GM19324 (cell line): Measurements from ENCODE around the gene TEAD2.
"Not testable (repeated sequence)": the region's sequence is repeated elsewhere in the genome, so short reads cannot be mapped to it uniquely, and the experiment has no call there.

Experiments used
- ATAC-seq: cut with Tn5 transposase; IDR thresholded peaks from one replicate; pipeline ENCODE4 v1.9.1; 2021; ENCODE audit warnings: mild to moderate bottlenecking, moderate library complexity; ENCODE audit not compliant: unreplicated experiment, low FRiP score

TEAD2 gene

DNA sequence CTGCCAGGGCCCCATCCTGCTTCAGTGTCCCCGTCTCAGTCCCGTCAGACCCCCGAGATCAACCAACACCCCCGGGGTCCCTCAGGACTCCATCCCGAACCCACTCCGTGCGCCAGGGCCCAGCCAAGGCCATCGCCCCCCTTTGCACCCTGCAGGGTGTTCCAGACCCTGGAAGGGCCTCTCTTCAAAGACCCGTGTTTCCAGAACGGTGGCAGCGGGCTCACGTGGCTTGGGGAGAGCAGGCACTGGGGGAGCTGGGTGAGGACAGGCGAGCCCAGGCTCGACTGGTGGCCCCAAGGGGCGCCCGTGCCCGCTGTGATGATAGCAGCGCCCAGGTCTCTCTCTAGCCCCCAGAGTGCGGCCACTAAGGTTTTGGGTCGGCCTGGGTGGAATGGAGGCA lies 27.2 kb upstream of the TEAD2 start:
- no peak for ATAC-seq

DNA sequence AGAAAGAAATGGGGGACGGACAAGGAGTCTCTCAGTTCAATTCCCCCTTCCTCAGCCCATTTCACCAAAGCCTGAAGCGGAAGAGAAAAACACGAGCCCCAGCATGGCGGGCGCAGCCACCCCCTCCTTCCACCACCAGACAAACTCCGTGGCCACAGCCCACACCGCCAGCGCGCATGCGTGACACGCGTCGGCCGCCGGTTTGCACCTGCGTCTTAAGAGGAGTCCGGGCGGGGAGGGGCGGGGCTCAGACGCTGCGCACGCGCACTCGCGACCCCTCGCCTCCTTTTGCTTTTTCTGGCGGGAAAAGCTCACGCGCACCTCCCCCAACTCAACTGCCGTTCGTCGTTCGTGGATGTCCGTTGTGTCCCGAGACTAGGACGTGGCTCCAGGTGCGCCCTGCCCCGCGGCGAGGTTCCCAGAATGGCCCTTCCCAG lies 25.7 kb upstream of the TEAD2 start, which contains the start of gene KASH5:
Gene KASH5 (plus strand): TSS at position 314 of the 437 bp plus-strand sequence. CDS start 2,635 bp downstream, outside the sequence.
- no peak for ATAC-seq

DNA sequence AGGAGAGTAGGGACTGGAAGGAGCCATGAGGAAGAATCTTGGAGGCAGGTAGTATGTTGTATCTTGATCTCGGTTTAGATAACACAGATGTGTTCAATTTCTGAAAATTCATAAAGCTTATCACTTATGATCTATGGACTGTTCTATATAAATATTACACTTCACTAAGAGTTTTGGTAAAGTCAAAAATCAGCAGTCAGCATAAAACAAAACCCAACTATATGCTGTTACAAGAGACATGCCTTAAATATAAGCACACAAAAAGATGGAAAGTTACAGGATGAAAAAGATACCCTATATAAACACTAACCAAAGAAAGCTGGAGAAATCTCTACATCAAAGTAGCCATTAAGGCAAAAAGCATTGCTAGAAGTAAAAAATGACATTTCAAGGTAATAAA lies 21.4 kb upstream of the TEAD2 start:
- no peak for ATAC-seq

- ATAC-seq: no peak
Observed at GRCh38 chr19:49382639-49383038, 20.4 kb upstream of the TEAD2 start.

- ATAC-seq: no peak
Observed at GRCh38 chr19:49380391-49380790, 18.2 kb upstream of the TEAD2 start.

DNA sequence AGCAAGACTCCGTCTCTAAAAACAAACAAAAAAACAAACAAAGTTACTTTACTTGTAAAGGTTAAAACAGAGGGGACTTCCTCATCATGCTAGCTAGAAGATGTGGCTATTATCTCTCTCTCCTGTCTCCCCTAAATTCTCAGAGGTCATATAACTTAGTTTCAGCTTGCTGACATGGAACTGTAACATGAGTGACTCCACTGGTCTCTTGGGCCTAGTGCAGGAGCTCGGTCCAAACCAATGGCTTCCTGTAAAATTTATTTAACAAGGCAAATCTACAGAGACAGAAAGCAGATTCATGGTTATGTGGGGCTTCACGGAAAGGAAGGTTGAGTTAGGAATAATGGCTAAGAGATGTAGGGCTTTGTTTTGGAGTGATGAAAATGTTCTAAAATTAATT lies 16.3 kb upstream of the TEAD2 start:
- ATAC-seq: no peak

DNA sequence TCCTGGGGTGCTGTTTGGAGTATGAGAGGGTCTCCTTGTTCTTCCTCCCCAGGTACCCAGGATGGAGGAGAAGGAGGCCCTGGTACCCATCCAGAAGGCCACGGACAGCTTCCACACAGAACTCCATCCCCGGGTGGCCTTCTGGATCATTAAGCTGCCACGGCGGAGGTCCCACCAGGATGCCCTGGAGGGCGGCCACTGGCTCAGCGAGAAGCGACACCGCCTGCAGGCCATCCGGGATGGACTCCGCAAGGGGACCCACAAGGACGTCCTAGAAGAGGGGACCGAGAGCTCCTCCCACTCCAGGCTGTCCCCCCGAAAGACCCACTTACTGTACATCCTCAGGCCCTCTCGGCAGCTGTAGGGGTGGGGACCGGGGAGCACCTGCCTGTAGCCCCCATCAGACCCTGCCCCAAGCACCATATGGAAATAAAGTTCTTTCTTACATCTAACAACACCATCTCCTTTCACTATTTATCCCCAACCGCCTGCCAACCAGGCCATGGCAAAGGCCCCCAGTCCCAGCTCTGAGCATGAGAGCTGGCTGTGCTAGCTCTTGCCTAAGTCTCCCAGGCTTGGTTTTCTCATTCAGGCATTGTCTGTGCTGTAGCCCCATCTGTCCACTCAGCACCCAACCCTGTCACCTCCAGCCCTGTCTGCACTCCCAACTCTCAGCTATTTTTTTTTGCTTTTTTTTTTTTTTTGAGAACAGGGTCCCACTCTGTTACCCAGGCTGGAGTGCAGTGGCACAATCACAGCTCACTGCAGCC lies 12.6 kb upstream of the TEAD2 start:
- no peak for ATAC-seq

GRCh38 chr19:49373174-49373573 lies 11.0 kb upstream of the TEAD2 start:
- not testable (repeated sequence) for ATAC-seq

DNA sequence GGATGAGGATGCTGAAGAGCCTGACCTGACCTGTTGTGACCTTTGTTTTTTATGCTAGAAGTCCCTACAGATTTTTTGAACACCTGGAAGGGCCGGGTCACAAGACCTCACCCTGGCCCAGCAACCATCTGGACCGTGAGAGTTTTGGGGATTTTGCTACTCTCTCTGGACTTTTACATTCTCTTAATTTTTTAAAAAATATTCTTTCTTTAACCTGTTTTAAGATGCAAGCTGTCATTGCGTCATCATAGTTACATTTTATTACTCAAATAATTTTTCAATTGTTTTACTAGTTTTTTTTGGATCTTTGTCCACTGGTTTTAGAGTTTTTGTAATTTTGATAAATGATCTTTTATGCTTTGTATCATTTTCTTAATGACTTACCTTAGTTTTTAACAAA lies 9.0 kb upstream of the TEAD2 start:
- no peak for ATAC-seq

DNA sequence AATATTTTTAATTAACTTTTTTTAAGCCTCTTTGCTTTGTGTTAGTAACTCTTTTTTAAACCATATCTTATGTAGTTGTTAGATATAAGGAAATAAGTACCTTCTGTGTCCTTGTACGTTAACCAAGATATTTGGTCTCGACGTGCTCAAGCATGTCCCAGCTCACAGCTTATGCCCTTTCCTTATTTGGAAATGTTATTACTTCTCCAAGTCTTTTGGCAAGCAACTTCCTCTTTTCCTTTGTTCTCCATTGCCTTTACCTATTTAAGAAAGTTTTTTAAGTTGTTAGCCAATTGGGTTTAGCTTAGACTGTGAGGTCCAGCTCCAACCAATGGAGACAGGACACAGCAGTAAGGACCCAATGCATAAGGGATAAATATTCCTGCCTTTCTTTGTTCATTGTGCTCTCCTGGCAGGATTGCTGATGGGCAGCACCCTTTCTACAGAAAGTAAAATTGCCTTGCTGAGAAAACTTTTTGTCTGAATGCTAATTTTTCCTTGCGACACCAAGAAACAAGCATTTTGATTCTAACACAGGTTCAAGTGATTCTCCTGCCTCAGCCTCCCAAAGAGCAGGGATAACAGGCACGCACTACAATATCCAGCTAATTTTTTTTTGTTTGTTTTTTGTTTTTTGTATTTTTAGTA lies 6.6 kb upstream of the TEAD2 start:
- ATAC-seq: no peak

DNA sequence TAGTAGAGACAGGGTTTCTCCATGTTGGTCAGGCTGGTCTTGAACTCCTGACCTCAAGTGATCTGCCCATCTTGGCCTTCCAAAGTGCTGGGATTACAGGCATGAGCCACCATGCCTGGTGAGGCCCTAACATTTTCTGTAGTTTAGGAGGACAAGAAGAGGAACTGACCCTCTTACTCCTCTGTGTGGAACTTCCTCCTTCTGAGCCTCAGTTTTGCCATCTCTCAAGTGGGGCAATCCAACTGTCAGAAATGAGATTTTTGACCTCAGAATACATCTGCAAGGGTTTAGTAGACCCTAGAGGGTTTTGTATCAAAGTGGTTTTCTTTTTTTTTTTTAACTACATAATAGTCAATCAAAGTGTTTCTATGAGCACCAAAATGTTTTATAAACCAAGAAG lies 3.9 kb upstream of the TEAD2 start:
- no peak for ATAC-seq

GRCh38 chr19:49364083-49364737 lies 2.0 kb upstream of the TEAD2 start:
- ATAC-seq: no peak

GRCh38 chr19:49363268-49364082 lies 1.3 kb upstream of the TEAD2 start, which contains the start of gene DKKL1:
Gene DKKL1, plus strand, starts transcription at chr19:49363877. Its CDS starts 122 bp downstream, at chr19:49363999.
- no peak for ATAC-seq

GRCh38 chr19:49362929-49363267 lies 682 bp upstream of the TEAD2 start:
- ATAC-seq: no peak

- no peak for ATAC-seq
Observed at GRCh38 chr19:49361438-49362047, 673 bp downstream of the TEAD2 start.

DNA sequence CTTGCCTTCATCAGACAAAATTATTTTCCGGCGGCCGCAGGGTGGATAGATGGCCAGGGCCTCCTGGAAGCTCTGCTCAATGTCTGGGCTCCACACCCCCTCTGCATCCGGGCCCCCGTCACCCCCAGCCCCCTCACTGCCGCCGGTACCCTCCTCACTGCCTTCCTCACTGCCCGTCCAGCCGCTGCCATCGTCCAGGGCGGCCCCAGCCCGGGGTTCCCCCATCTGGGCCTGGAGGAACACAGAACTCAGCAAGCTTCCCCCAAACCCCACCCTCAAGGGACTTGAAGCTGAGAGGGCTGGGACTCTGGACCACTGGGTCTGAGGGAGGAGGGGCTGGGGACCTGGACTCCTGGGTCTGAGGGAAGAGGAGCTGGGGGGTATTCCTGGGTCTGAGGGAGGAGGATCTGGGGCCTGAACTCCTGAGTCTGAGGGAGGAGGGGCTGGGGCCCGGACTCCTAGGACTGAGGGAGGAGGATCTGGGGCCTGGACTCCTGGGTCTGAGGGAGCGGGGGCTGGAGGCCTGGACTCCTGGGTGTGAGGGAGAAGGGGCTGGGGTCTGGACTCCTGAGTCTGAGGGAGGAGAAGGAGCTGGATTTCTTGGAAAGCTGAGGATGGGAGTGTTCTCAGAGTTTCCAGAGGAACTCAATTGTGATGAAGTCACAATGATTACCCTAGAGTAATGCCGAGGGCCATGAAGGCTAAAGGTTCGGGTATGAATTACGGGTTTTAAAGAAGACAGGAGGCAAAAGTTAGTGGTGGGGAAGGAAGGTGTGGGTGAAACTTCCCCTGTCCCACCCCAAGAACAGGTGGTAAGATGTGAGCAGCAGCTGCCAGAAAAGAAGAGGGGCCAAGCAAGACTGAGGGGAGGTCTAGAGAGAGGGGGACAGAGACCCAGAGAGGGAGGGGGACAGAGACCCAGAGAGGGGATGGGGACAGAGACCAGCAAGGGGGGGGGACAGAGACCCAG lies 2.1 kb downstream of the TEAD2 start:
- no peak for ATAC-seq

DNA sequence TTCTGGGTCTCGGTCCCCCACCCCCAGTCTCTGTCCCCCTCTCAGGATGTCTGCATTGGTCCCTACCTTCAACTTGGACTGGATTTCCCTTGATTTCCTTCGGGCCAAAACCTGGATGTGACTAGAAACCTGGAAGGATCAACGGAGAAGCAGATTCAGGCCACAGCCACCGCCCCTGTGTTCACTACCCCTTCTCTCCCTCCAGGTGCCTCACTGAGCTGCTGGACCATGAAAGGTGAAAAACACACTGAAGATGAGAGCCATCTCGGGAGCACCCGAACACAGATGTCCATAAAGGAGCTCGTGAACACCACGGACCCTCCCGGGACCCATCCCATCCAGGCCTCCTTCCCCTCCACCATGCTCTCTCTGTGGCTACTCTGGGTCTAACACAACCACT lies 5.0 kb downstream of the TEAD2 start:
- no peak for ATAC-seq

GRCh38 chr19:49356382-49356781 lies 5.8 kb downstream of the TEAD2 start:
- no peak for ATAC-seq

DNA sequence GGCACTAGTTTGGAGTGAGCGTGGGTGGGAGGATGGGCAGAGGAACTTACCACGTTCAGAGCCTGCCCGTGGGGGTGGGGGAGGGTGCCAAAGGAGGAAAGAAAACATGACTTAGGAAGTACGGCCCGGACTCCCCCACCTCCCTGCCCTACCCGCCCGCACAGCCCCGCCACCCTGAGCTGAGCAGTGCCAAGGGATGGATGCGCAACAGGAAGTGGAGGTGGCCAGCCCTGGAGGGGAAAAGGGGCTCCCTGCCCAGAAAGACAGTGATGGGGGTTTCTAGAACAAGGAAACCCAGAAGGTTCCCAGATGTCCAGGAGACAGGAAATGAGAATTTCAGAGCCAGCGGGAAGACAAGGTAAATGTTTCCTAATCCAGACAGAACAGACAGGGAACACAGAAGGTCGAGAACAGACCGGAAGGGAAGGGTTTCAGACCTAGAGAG lies 6.3 kb downstream of the TEAD2 start:
- ATAC-seq: no peak
